Liver (tissue), 4 donors: ENCODE results near the gene HMX2. TPM values are rescaled to one million over a fixed set of nuclear protein-coding genes. Genes with fewer than 3 reads are reported as not detected.

Experiments
- polyA plus RNA-seq, 2 donors: library from polyadenylated mRNA; stranded (reverse) in 1 of 2; unstranded in 1 of 2; fragments of 200-250 nt in 1 of 2; fragments of >200 nt in 1 of 2; fragmentation: Nextera tagmentation in 1 of 2; extraction: Ambion mirVana in 1 of 2; gene quantifications; one replicate each; pipeline versions ENCODE4 v1.2.1 to v1.2.3, GENCODE V29; 2013 to 2015
- total RNA-seq, 2 donors: library from RNA; depleted of rRNA; stranded (reverse); fragments of >200 nt; gene quantifications; one replicate each; pipeline ENCODE4 v1.2.3, GENCODE V29; 2014
- donor health status: healthy.
- donor health status: healthy.
- donor health status: healthy.

HMX2 gene
- total and polyA plus RNA-seq, 4 donors = not detected

Other genes with a start within 250 kb of the HMX2 start
- not detected for gene FAM24A, start 237.5 kb upstream of the HMX2 start, total RNA-seq
- not detected for gene FAM24A, start 237.5 kb upstream of the HMX2 start, polyA plus RNA-seq
- gene C10orf88, start 193.9 kb upstream of the HMX2 start, total RNA-seq = 1 to 10 TPM; 4.3 to 8.4 TPM
- 1 to 10 TPM; 2.2 to 3.0 TPM for gene C10orf88, start 193.9 kb upstream of the HMX2 start, polyA plus RNA-seq
- 1 to 10 TPM; 2.3 to 4.6 TPM for gene PSTK, start 167.7 kb upstream of the HMX2 start, total RNA-seq
- 1 to 10 TPM; 2.4 to 5.1 TPM for gene PSTK, start 167.7 kb upstream of the HMX2 start, polyA plus RNA-seq
- gene IKZF5, start 139.3 kb upstream of the HMX2 start, total RNA-seq = 1 to 10 TPM; 6.4 to 7.9 TPM
- 1 to 10 TPM; 5.0 to 9.4 TPM for gene IKZF5, start 139.3 kb upstream of the HMX2 start, polyA plus RNA-seq
- gene ACADSB, start 139.1 kb upstream of the HMX2 start, total RNA-seq = 100 to 1,000 TPM in 1 of 2 donors, 10 to 100 TPM in 1; 97.9 to 164 TPM
- gene ACADSB, start 139.1 kb upstream of the HMX2 start, polyA plus RNA-seq = 100 to 1,000 TPM; 103 to 118 TPM
- gene HMX3, start 12.2 kb upstream of the HMX2 start, total RNA-seq = not detected
- gene HMX3, start 12.2 kb upstream of the HMX2 start, polyA plus RNA-seq = not detected
- 10 to 100 TPM; 53.0 to 90.9 TPM for gene BUB3, start 6.3 kb downstream of the HMX2 start, total RNA-seq
- gene BUB3, start 6.3 kb downstream of the HMX2 start, polyA plus RNA-seq = 10 to 100 TPM; 27.1 to 30.3 TPM